Liver (tissue), 3 donors: ENCODE results near the gene CNNM2.

Experiments
- CTCF ChIP-seq: fragments of 150-350 bp; IDR thresholded peaks from 2 replicates; pipeline ENCODE4 v1.5.1; 2017; ENCODE audit warnings: improper control_type of control experiment, low read depth, low read length; ENCODE audit not compliant: missing input control
- HNF4G ChIP-seq: IDR thresholded peaks from 2 replicates; pipeline ENCODE4 v1.6.1; 2016; ENCODE audit warnings: antibody characterized with exemption
- JUND ChIP-seq, 2 donors: IDR thresholded peaks; 2 replicates each; pipeline ENCODE4 v1.6.1; 2016; ENCODE audit warnings: antibody characterized with exemption in 2 of 2
- REST ChIP-seq: IDR thresholded peaks from 2 replicates; pipeline ENCODE4 v1.6.1; 2016; ENCODE audit warnings: antibody characterized with exemption, mild to moderate bottlenecking
- SP1 ChIP-seq: IDR thresholded peaks from 2 replicates; pipeline ENCODE4 v1.6.1; 2018; ENCODE audit warnings: antibody characterized with exemption, mild to moderate bottlenecking
- donor health status: healthy.
- donor health status: healthy.

- TF ChIP-seq CTCF (no peak), HNF4G (no peak), SP1 (no peak), REST (no peak), JUND (IDR thresholded peaks at IDR 0.05) (no peak)
These were observed 212.8 kb downstream of the CNNM2 start for GRCh38 chr10:103130910-103131309.
